WTC11 (cell line): Measurements from ENCODE around the gene RAB7A. TPM values are rescaled to one million over a fixed set of nuclear protein-coding genes. Genes with fewer than 3 reads are reported as not detected.

Experiments
- ATAC-seq: fragments of 200-7000 bp; cut with Tn5 transposase; 2 replicates; pipeline ENCODE4 v1.10.0; 2021; ENCODE audit warnings: mild to moderate bottlenecking, moderate library complexity
- CTCF ChIA-PET: fragments of 300-600 bp; sonication (Branson Sonifier 250); formaldehyde crosslinking; loops from one replicate; lab custom pipeline; 2021; ENCODE audit warnings: antibody characterized with exemption; lab: Charles Lee
- POLR2A ChIA-PET: fragments of 350-600 bp; sonication (Branson Sonifier 250); formaldehyde crosslinking; loops from one replicate; lab custom pipeline; 2021; ENCODE audit warnings: antibody characterized with exemption; lab: Charles Lee
- DNase-seq: peaks from one replicate; pipeline ENCODE4 v3.0.0; 2021; ENCODE audit warnings: low spot score
- H3K27ac Mint-ChIP-seq: 2 replicates; pipeline ENCODE4 v1.8.0; 2021; ENCODE audit warnings: mixed read lengths
- H3K27me3 Mint-ChIP-seq: 2 replicates; pipeline ENCODE4 v1.8.0; 2021; ENCODE audit warnings: low read depth, mild to moderate bottlenecking, moderate library complexity, mixed read lengths
- H3K36me3 Mint-ChIP-seq: 2 replicates; pipeline ENCODE4 v1.8.0; 2021; ENCODE audit warnings: mixed read lengths
- H3K4me1 Mint-ChIP-seq: 2 replicates; pipeline ENCODE4 v1.8.0; 2022; ENCODE audit warnings: mixed read lengths
- H3K4me3 Mint-ChIP-seq: 2 replicates; pipeline ENCODE4 v1.8.0; 2021; ENCODE audit warnings: mild to moderate bottlenecking, moderate library complexity, mixed read lengths
- H3K9me3 Mint-ChIP-seq: 2 replicates; pipeline ENCODE4 v1.8.0; 2021; ENCODE audit warnings: mixed read lengths
- ATF6 ChIP-seq: sonication (generic); formaldehyde crosslinking; IDR thresholded peaks from 2 replicates; pipeline ENCODE4 v1.8.1; 2023; ENCODE audit warnings: mild to moderate bottlenecking, missing genetic modification reagents
- CREB1 ChIP-seq: sonication (generic); formaldehyde crosslinking; IDR thresholded peaks from 2 replicates; pipeline ENCODE4 v1.8.0; 2023; ENCODE audit warnings: mild to moderate bottlenecking, missing genetic modification reagents
- CREM ChIP-seq: sonication (generic); formaldehyde crosslinking; IDR thresholded peaks from 2 replicates; pipeline ENCODE4 v1.8.1; 2022; ENCODE audit warnings: mild to moderate bottlenecking, missing genetic modification reagents, moderate library complexity
- ETV6 ChIP-seq: sonication (generic); formaldehyde crosslinking; IDR thresholded peaks from 2 replicates; pipeline ENCODE4 v1.8.1; 2022; ENCODE audit warnings: mild to moderate bottlenecking, missing genetic modification reagents
- FOXK1 ChIP-seq: sonication (generic); formaldehyde crosslinking; IDR thresholded peaks from 2 replicates; pipeline ENCODE4 v1.8.0; 2022; ENCODE audit warnings: mild to moderate bottlenecking, moderate library complexity, missing genetic modification reagents
- MXD4 ChIP-seq: fragments of 250-450 bp; sonication (Bioruptor Pico); IDR thresholded peaks from 2 replicates; pipeline ENCODE4 v1.8.0; 2021; ENCODE audit warnings: mild to moderate bottlenecking, moderate library complexity, borderline replicate concordance
- NR1H2 ChIP-seq: sonication (generic); formaldehyde crosslinking; IDR thresholded peaks from 2 replicates; pipeline ENCODE4 v1.9.0; 2021; ENCODE audit warnings: mild to moderate bottlenecking, moderate library complexity, missing genetic modification reagents
- OVOL2 ChIP-seq: fragments of 250-450 bp; sonication (Bioruptor Pico); IDR thresholded peaks from 2 replicates; pipeline ENCODE4 v1.9.0; 2021; ENCODE audit warnings: mild to moderate bottlenecking, borderline replicate concordance
- SMAD3 ChIP-seq: sonication (generic); formaldehyde crosslinking; IDR thresholded peaks from 2 replicates; pipeline ENCODE4 v1.8.0; 2022; ENCODE audit warnings: missing genetic modification reagents, mild to moderate bottlenecking, borderline replicate concordance
- STAT6 ChIP-seq: sonication (generic); formaldehyde crosslinking; conservative IDR thresholded peaks from 2 replicates; pipeline ENCODE4 v1.8.1; 2023; ENCODE audit warnings: mild to moderate bottlenecking, low read depth, missing genetic modification reagents, moderate library complexity
- TEAD1 ChIP-seq: sonication (generic); formaldehyde crosslinking; IDR thresholded peaks from 2 replicates; pipeline ENCODE4 v1.8.0; 2022; ENCODE audit warnings: mild to moderate bottlenecking, missing genetic modification reagents
- TEAD4 ChIP-seq: sonication (generic); formaldehyde crosslinking; IDR thresholded peaks from 2 replicates; pipeline ENCODE4 v1.8.0; 2022; ENCODE audit warnings: mild to moderate bottlenecking, missing genetic modification reagents
- ZNF138 ChIP-seq: sonication (generic); formaldehyde crosslinking; conservative IDR thresholded peaks from 2 replicates; pipeline ENCODE4 v1.8.1; 2022; ENCODE audit warnings: mild to moderate bottlenecking, moderate library complexity, missing genetic modification reagents
- ZNF219 ChIP-seq: sonication (generic); formaldehyde crosslinking; IDR thresholded peaks from 2 replicates; pipeline ENCODE4 v1.8.0; 2023; ENCODE audit warnings: missing genetic modification reagents, mild to moderate bottlenecking, borderline replicate concordance
- ZNF317 ChIP-seq: sonication (generic); formaldehyde crosslinking; IDR thresholded peaks from 2 replicates; pipeline ENCODE4 v1.8.1; 2023; ENCODE audit warnings: low read depth, mild to moderate bottlenecking, moderate library complexity, missing genetic modification reagents, borderline replicate concordance
- ZNF671 ChIP-seq: fragments of 250-450 bp; sonication (Bioruptor Pico); IDR thresholded peaks from 2 replicates; pipeline ENCODE4 v1.8.0; 2021; ENCODE audit warnings: mild to moderate bottlenecking
- total RNA-seq: library from RNA; stranded (reverse); gene quantifications from 3 replicates; pipeline ENCODE4 v1.2.3, GENCODE V29; 2021
- TF ChIP-seq, protein P1 (sequence below): sonication (generic); formaldehyde crosslinking; IDR thresholded peaks from 2 replicates; pipeline ENCODE4 v1.8.0; 2022; ENCODE audit warnings: mild to moderate bottlenecking, missing genetic modification reagents
- TF ChIP-seq, protein P2 (sequence below): sonication (generic); formaldehyde crosslinking; IDR thresholded peaks from 2 replicates; pipeline ENCODE4 v1.8.1; 2023; ENCODE audit warnings: mild to moderate bottlenecking, missing genetic modification reagents, moderate library complexity
- TF ChIP-seq, protein P3 (sequence below): sonication (generic); formaldehyde crosslinking; IDR thresholded peaks from 2 replicates; pipeline ENCODE4 v1.8.1; 2022; ENCODE audit warnings: mild to moderate bottlenecking, moderate library complexity, missing genetic modification reagents
- TF ChIP-seq, protein P4 (sequence below): fragments of 250-450 bp; sonication (Bioruptor Pico); IDR thresholded peaks from 2 replicates; pipeline ENCODE4 v1.9.0; 2021; ENCODE audit warnings: mild to moderate bottlenecking
- TF ChIP-seq, protein P5 (sequence below): sonication (generic); formaldehyde crosslinking; IDR thresholded peaks from 2 replicates; pipeline ENCODE4 v1.8.1; 2023; ENCODE audit warnings: mild to moderate bottlenecking, moderate library complexity, missing genetic modification reagents

RAB7A gene
- total RNA-seq, 1 experiment from 2014 or later, result 184 TPM

DNA sequence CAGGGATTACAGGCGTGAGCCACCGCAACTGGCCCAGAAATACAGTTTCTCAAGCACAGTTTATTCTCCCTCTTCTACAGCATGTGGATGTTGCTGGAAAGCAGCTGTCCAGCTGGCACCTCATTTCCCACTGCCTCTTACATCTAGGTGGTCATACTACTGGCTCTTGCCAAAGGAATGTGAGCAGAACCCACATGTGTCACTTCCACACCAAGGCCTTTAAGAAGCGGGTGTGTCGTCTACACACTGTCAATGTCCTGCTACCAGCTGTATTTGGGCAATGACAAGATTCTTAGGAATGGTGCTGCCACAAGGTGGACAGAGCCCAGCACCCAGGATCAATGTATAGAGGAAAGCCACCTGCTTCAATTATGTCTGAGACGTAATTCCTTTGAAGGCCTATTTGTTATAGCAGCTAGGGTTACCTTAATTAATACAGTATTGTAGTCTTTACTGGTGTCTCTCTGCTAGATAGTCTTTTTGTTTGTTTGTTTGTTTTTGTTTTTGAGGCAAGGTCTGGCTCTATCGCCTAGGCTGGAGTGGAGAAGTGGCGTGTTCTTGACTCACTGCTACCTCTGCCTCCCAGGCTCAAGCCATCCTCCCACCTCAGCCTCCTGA is 15.1 kb upstream of the RAB7A start:
- H3K27me3 Mint-ChIP-seq, result peaks cover 2% of the 10 kb centered on the region; the same call in 1 of the 2 replicates
- ChIA-PET POLR2A (no interaction called here), CTCF (interaction anchor here (0.6 to 2.5 kb wide), 2 partner anchors 30 to 489 kb away, joined by 5 to 11 read pairs; no protein-coding TSS in a partner anchor)
- H3K4me3 Mint-ChIP-seq, result no peak overlapping the region
- peaks cover 33% of the 10 kb centered on the region for H3K4me1 Mint-ChIP-seq
- ATAC-seq (no peak), DNase-seq (no peak)
- no peaks in the 10 kb centered on the region for H3K36me3 Mint-ChIP-seq
- no peak overlapping the region for H3K27ac Mint-ChIP-seq
- H3K9me3 Mint-ChIP-seq, result peaks cover 11% of the 10 kb centered on the region
- TF ChIP-seq TEAD4 (no peak), ZNF671 (CRISPR knock-in tag) (no peak), CREM (no peak), OVOL2 (CRISPR knock-in tag) (no peak), ATF6 (no peak)
- TF ChIP-seq, all 79 proteins: peak for 0

DNA sequence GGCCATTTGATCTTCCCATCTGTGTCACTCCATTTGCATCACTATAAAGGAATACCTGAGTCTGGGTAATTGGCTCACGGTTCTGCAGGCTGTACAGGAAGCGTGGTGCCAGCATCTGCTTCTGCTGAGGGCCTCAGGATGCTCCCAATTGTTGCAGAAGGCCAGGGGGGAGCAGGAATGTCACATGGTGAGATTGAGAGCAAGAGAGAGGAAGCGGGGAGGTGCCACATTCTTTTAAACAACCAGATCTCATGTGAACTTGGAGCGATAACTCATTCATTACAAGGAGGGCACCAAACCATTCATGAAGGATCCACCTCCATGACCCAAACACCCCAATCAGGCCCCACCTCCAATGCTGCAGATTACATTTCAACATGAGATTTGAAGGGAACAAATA is 13.1 kb upstream of the RAB7A start:
- H3K27ac Mint-ChIP-seq, result no peak overlapping the region
- ATAC-seq (no peak; the same call in 1 of the 2 replicates), DNase-seq (no peak)
- peaks cover 11% of the 10 kb centered on the region for H3K9me3 Mint-ChIP-seq
- peaks cover 2% of the 10 kb centered on the region; the same call in 1 of the 2 replicates for H3K27me3 Mint-ChIP-seq
- peaks cover 33% of the 10 kb centered on the region for H3K4me1 Mint-ChIP-seq
- no peak for TF ChIP-seq ZNF317 (CRISPR knock-in tag)
- no peak for TF ChIP-seq STAT6
- TF ChIP-seq ZNF219 (CRISPR knock-in tag), result no peak
- no peak for TF ChIP-seq TEAD1 (CRISPR knock-in tag)
- TF ChIP-seq MXD4, result no peak
- TF ChIP-seq, protein P1, sequence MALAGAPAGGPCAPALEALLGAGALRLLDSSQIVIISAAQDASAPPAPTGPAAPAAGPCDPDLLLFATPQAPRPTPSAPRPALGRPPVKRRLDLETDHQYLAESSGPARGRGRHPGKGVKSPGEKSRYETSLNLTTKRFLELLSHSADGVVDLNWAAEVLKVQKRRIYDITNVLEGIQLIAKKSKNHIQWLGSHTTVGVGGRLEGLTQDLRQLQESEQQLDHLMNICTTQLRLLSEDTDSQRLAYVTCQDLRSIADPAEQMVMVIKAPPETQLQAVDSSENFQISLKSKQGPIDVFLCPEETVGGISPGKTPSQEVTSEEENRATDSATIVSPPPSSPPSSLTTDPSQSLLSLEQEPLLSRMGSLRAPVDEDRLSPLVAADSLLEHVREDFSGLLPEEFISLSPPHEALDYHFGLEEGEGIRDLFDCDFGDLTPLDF (CRISPR knock-in tag), result no peak
- TF ChIP-seq FOXK1 (CRISPR knock-in tag), result no peak
- no peak for TF ChIP-seq NR1H2
- TF ChIP-seq CREM, result no peak
- no peak for TF ChIP-seq SMAD3
- TF ChIP-seq, protein P2, sequence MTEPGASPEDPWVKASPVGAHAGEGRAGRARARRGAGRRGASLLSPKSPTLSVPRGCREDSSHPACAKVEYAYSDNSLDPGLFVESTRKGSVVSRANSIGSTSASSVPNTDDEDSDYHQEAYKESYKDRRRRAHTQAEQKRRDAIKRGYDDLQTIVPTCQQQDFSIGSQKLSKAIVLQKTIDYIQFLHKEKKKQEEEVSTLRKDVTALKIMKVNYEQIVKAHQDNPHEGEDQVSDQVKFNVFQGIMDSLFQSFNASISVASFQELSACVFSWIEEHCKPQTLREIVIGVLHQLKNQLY, result no peak
- no peak for TF ChIP-seq ETV6
- no peaks in the 10 kb centered on the region for H3K36me3 Mint-ChIP-seq
- POLR2A ChIA-PET, result no interaction called here
- H3K4me3 Mint-ChIP-seq, result no peak overlapping the region
- CTCF ChIA-PET, result interaction anchor here (1.8 kb wide), 1 partner anchor 33 kb away, joined by 5 read pairs; no protein-coding TSS in a partner anchor

DNA sequence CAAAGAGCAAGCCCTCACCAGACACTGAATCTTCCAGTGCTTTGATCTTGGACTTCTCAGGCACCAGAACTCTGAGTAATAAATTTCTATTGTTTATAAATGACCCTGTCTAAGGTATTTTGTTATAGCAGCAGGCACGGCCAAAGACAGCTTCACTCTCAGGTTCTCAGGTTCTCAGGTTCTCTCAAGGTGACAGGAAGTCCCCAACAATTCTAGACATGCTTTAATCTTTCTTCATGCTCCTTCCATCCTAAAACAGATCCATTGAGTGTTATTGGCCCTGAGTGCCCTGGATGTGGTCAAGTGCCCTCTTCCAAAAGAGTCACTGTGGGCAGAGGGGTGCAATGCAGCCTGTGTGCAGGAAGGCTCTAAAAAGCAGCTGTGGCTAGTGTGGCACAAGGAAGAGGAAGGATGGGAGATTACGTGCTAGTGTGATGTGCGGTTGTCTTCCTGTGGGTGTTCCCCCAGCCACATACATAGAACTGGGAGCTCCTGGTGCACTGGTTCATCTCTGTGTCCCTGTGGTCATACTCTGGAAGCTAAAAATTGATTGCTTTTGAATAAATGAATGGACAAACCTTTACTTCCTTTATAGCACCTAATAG is 11.0 kb upstream of the RAB7A start:
- Mint-ChIP-seq H3K4me1 (peaks cover 27% of the 10 kb centered on the region), H3K27me3 (peaks cover 8% of the 10 kb centered on the region), H3K4me3 (no peak overlapping the region), H3K36me3 (no peaks in the 10 kb centered on the region), H3K27ac (no peak overlapping the region), H3K9me3 (peaks cover 11% of the 10 kb centered on the region)
- no peak for ATAC-seq
- no peak for DNase-seq
- ChIA-PET POLR2A (no interaction called here), CTCF (interaction anchor here (0.8 to 1.0 kb wide), 2 partner anchors 35 to 97 kb away, joined by 3 read pairs; no protein-coding TSS in a partner anchor)
- TF ChIP-seq, protein P3, sequence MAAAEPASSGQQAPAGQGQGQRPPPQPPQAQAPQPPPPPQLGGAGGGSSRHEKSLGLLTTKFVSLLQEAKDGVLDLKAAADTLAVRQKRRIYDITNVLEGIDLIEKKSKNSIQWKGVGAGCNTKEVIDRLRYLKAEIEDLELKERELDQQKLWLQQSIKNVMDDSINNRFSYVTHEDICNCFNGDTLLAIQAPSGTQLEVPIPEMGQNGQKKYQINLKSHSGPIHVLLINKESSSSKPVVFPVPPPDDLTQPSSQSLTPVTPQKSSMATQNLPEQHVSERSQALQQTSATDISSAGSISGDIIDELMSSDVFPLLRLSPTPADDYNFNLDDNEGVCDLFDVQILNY, result no peak
- TF ChIP-seq, protein P4, sequence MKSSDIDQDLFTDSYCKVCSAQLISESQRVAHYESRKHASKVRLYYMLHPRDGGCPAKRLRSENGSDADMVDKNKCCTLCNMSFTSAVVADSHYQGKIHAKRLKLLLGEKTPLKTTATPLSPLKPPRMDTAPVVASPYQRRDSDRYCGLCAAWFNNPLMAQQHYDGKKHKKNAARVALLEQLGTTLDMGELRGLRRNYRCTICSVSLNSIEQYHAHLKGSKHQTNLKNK (CRISPR knock-in tag), result no peak
- TF ChIP-seq CREB1 (CRISPR knock-in tag) (no peak), MXD4 (no peak), ZNF138 (CRISPR knock-in tag) (no peak)
- TF ChIP-seq, protein P5, sequence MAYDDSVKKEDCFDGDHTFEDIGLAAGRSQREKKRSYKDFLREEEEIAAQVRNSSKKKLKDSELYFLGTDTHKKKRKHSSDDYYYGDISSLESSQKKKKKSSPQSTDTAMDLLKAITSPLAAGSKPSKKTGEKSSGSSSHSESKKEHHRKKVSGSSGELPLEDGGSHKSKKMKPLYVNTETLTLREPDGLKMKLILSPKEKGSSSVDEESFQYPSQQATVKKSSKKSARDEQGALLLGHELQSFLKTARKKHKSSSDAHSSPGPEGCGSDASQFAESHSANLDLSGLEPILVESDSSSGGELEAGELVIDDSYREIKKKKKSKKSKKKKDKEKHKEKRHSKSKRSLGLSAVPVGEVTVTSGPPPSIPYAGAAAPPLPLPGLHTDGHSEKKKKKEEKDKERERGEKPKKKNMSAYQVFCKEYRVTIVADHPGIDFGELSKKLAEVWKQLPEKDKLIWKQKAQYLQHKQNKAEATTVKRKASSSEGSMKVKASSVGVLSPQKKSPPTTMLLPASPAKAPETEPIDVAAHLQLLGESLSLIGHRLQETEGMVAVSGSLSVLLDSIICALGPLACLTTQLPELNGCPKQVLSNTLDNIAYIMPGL, result no peak
- TF ChIP-seq, protein P2, result no peak
